Fibroblast of skin of back (primary cell): ENCODE data around the gene RBBP4.
"Not testable (repeated sequence)": the region's sequence is repeated elsewhere in the genome, so short reads cannot be mapped to it uniquely, and the experiment has no call there.

ENCODE experiments used
- DNase-seq: peaks from one replicate; pipeline ENCODE4 v3.0.0-alpha.2; 2013

Gene RBBP4

DNA sequence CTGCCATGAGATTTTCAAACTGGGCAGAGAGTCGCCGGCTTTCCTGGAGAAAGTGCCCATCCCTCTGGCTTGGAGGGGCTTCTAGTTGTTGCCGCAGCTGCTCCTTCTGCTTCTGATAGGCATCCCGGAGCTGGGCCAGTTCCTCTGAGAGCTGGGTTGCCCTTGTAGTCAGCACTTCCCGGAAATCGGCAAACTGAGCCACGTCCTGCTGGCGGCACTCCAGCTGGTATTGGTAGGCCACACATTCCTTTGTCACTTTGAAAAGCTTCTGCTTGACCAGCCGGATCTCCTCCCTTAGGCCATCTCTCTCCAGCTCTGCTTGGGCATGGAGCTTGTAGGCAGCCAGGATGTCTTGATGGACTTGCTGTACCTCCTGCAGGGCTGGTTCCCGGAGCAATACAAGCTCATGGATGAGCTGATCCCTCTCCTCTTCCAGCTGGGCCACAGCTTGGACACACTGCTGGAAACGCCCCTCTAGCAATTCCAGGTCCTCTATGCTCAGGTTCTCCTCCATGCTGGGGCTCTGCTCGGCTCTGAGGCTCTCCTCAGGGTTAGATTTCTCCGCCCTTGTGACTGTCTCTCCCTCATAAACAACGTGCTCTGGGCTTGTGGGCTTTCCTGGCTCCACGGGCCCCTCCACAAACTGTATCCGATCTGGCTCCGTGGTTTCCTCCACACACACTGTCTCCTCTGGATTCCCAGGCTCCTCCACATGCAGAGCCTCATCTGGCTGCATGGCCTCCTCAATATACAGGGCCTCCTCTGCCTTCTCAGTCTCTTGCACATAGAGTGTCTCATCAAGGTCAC is 44.3 kb downstream of the RBBP4 start:
- DNase-seq = peak; percentile 74

DNA sequence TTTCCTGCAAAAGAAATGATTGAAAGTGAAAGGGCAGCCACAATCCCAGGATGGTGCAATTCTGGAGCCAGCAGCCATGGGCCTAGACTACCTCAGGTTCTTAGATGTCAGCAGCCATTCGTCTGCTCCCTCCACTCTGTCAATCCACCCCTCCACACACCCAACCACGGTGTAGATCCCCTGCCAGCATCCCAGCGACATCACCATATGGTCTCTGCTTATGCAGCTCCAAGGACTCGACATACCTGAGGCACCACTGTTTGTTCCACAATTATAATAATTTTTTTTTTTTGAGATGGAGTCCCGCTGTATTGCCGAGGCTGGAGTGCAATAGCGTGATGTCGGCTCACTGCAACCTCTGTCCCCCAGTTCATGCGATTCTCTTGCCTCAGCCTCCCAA is 45.0 kb downstream of the RBBP4 start:
- DNase-seq = no peak

GRCh38 chr1:32696996-32697395 is 46.0 kb downstream of the RBBP4 start:
- DNase-seq = not testable (repeated sequence)

DNA sequence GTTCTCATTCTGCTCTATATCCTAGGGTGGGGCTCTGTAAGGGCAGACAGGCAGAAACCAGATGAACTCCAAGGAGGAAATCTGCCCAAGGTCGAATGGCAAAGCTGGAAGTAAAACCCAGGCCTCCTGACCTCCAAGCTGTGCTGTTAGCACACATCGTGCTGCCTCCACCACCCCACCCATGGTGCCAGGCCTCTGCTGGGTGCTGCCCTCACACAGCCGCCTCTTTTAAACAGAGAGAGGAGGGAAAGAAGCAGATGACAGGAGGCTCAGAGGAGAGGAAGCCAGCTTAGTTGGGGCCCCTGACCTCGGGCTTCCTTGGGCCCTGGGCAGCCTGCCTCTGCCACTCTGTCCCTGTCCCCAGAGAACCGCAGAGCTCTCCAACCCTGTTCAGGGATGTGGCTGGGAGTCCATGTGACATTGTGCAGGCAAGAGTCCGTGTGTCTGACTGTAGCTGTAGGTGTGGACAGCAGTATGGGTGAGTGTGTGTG is 50.5 kb downstream of the RBBP4 start:
- DNase-seq = peak; percentile 30

- DNase-seq = peak; percentile 58
Observed at GRCh38 chr1:32701951-32702598, 51.1 kb downstream of the RBBP4 start.

DNA sequence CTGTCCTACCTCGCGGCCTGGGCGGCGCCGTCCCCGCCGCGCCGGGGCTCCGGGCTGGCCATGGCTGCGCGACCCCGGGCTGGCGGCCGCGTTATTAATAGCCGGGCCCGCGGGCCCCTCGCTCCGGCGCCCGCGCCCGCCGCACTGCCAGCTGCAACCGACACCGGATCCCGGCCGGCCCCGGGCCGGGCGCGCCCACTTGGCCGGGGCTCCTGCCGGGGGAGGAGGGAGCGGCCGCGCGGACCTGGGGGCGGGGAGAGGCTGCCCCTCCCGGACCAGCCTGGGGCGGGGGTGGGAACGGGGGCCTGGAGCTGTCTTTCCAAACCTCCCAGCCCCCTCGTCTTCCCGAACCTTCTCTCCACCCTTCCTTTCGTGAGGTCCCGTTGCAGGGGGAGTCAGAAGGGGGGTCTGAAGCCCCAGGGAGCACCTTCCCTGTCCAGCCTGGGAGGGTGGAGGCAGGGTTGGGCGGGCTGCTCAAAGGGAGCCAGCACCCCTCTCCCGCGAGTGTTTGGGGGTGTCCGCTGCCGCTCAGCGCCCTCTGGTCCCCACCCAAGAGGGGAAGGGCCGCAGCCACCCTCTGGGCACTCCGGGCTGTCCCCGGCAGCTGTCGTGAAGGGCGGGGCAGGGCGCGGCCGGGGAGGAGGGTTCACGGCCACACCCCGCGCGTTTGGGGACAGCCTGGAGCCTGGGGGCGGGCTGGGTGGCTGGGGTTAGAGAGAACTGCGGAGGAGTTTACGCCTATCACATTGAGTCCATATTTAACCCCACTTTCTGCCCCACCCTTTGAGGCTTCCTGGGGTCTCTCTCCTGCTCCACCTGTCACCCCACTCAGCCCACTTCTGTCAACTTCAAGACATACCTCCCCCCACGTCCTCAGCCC is 51.8 kb downstream of the RBBP4 start, which contains the start of gene SYNC:
Gene SYNC, minus strand, starts transcription at position 172 of the 880 bp plus-strand sequence. Its CDS starts 110 bp downstream, at position 62.
- peak; percentile 95 for DNase-seq

- DNase-seq = peak; percentile 99
Observed at GRCh38 chr1:32703479-32704291, 52.7 kb downstream of the RBBP4 start.

DNA sequence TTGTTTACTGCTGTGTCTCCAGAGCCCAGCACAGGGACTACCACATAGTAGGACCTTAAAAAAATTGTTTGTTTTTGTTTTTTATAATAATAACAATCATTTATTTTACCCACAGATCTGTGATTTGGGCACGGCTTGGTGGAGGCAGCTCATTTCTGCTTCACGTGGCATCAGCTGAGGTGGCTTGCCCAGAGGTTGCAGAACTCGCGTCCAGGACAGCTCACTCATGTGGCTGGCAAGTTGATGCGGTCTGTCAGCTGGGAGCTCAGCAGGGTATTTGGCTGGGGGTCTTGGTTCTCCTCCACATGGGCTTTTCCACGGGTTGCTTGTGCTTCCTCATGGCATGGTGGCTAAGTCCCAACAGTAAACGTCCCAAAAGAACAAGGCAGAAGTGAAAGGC is 54.5 kb downstream of the RBBP4 start:
- DNase-seq = no peak

- no peak for DNase-seq
Observed at GRCh38 chr1:32706491-32706890, 55.5 kb downstream of the RBBP4 start.

DNA sequence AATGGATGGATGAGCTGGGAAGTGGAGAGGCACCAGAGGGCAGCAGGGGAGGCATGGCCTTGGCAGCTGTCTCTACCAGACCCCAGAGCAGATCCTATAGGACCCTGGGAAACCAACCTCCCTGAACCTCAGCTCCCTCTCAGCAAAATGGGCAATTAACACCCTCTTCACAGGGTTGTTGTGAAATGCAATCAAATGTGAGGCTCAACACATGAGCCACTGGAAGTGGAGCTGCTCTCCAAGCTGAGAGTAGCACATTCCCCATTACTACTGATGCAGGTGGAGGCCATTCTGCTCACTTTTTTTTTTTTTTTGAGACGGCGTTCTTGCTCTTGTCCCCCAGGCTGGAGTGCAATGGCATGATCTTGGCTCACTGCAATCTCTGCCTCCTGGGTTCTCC is 58.1 kb downstream of the RBBP4 start:
- no peak for DNase-seq

DNA sequence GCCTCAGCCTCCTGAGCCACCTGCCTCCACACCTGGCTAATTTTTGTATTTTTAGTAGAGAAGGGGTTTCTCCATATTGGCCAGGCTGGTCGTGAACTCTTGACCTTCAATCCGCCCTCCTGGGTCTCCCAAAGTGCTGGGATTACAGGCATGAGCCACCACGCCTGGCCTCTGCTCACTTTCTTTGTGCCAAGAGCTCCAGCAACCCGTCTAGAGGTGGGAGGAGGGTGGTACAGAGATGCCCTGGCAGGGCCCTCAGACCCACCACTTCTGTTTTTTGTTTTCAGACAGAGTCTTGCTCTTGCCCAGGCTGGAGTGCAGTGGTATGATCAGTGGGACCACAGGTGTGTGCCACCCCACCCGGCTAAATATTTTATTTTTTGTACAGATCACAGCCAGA is 58.5 kb downstream of the RBBP4 start:
- no peak for DNase-seq

DNA sequence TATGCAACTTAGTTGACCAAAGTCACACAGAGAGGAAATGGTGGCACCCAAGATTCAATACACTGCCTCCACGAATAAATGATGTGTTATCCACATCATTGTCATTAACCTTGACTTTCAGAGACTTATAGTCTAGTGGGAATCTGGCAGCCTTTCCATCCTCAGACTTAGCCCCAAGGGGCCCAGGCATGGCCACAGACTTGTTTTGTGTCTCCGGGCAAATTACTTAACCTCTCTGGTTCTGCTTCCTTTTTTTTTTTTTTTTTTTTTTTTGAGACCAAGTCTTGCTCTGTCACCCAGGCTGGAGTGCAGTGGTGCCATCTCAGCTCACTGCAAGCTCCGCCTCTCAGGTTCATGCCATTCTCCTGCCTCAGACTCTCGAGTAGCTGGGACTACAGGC is 60.2 kb downstream of the RBBP4 start:
- not testable (repeated sequence) for DNase-seq

GRCh38 chr1:32713081-32713480 is 62.1 kb downstream of the RBBP4 start:
- DNase-seq = no peak

GRCh38 chr1:32714277-32714676 is 63.3 kb downstream of the RBBP4 start:
- no peak for DNase-seq

- no peak for DNase-seq
Observed at GRCh38 chr1:32715901-32716311, 64.9 kb downstream of the RBBP4 start.

DNA sequence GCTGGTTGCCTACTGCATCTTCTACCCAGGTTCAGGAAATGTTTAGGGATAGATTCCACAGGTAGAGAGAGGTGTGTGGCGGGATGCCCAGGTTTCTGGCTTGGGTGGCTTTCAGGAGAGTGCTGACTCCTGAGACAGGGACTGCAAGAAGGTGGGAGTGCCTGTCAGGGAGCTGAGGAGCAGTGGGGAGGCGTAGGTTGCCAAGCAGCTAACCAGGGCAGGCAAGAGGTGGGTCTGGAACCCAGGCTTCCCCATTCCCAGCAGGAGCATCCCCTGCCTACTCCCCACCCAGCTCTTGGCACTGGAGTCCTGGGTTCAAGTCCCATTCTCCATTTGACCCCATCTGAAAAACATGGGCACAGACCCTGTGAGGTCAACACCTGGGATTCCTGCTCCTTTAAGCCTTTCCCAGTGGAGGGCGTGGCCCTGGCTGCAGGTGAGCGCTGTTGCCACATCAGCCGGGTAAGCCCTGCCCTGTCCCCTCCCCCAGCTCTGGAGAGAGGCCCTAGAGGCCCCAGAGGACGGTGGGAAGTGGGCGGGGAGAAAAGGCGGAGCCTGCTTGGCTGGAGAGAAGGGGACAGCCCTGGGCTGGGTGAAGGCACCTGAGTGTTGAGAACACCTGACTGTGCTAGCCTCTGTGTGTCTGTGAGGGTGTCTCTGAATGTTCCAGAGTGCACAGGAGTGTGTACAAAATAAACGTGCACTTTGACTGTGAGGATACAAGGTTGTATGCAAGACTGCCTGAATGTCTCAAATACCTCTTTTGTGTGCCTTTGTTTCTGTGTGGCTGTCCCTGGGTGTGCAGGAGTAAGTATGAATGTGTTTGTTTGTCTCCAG is 65.5 kb downstream of the RBBP4 start:
- no peak for DNase-seq

DNA sequence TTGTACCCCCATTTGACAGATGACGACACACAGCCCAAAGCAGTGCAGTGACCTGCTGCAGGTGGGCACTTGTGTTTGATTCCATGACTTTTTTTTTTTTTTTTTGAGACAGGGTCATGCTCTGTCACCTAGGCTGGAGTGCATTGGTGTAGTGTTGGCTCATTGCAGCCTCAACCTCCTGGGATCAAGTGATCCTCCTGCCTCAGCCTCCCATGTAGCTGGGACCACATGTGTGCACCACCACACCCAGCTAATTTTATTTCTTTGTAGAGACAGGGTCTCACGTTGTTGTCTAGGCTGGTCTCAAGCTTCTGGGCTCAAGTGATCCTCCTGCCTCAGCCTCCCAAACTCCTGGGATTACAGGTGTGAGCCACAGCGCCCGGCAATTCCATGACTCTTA is 66.5 kb downstream of the RBBP4 start:
- no peak for DNase-seq

- DNase-seq = no peak
Observed at GRCh38 chr1:32718036-32718435, 67.0 kb downstream of the RBBP4 start.

DNA sequence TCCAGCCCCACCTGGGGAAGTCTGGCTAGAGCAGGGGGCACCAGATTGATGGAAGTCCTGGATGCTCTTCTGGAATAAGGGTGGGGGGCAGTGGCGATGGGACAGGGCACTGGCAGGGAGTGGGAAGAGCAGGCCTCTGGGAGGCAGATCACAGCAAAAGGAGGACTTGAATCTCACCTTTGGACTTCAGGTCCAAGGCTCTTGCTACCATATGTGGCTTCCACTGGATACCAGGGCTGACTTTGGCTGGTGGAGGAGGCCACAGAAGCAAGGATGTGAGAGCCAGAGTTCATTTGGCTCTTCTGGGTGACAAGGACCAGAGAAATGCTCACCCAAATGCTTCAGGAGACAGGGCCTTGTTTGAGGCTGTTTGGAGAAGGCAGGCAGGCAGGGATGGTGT is 67.5 kb downstream of the RBBP4 start:
- no peak for DNase-seq

DNA sequence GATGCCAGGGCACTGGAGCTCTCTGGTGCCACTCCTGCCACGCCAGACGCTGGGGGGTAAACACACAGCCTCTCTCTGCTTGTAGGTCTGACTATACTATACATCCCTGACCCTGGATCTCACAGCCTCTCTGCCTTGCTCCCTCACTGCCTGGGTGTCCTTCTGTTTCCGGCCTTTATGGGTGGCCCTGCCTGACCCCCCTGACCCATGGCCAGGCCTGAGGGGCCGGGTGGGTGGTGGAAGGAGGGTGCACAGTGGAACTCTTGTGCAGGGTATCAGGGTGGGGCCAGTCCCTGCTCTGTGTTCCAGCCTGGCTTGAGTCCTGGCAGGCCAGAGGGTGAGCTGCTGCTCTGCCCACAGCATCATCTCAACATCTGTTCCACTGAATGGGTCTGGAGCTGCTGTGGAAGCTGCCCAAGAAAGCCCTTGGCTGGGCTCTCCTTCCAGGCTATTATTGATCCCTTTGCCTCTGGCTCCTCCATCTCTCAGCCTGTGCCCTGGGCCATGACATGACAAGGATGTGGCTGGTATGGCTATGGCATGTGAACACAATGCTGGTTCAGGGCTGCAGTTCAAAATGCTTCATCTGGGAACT is 68.8 kb downstream of the RBBP4 start:
- DNase-seq = no peak
